H1 (cell line): ENCODE results near the gene MYLK. TPM values are rescaled to one million over a fixed set of nuclear protein-coding genes. Genes with fewer than 3 reads are reported as not detected.

ENCODE experiments used
- ASH2L ChIP-seq: fragments of 200-600, 300-600 bp; sonication (generic); IDR thresholded peaks from one replicate; pipeline ENCODE4 v1.7.1; 2017; ENCODE audit warnings: low read length
- BACH1 ChIP-seq: IDR thresholded peaks from 2 replicates; pipeline ENCODE4 v1.6.1; 2012; ENCODE audit warnings: low read length, improper control_type of control experiment
- polyA plus RNA-seq, 7 experiments: library from polyadenylated mRNA; depleted of rRNA in 3 of 7; stranded (reverse) in 5 of 7; unstranded in 2 of 7; fragments of >200 nt in 5 of 7; fragments of 200-250 nt in 2 of 7; gene quantifications; 1 replicate in 5 of 7; 2 replicates in 1 of 7; 4 replicates in 1 of 7; pipeline versions ENCODE4 v1.2.1 to v1.2.3, GENCODE V29; 2011 to 2013; ENCODE audit warnings: missing spikeins in 2 of 7, mixed read lengths in 2 of 7
- total RNA-seq: library from RNA; stranded (reverse); fragmentation: NEBNext Ultra II Directional; extraction: Animal tissue kit (Norgen Biotek cat#: 25700); gene quantifications from 2 replicates; pipeline ENCODE4 v1.2.1, GENCODE V29; 2021

Gene MYLK
- total and polyA plus RNA-seq, 2 of the 8 experiments (the other 6 are each of a cell fraction or from before 2014, with no cell fraction given) = 11.6 to 21.3 TPM

DNA sequence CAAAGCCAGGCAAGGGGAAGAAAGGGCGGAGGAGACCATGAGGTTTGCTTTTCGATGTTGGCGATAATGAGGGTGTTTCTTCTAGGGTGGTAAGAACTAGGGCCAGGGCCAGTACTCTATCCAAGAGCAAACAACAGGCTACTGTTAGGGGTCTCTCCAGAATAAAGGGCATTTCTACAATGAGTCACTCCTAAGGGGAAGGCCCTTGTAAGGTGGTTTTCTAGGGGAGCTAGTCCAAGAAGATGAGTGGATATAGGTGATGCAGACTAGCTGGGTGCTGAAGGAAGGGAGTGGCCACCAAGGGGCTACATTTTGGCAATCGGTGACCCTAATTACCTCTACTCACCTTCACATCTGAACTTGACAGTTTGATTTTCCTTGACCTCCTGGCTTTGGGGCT is 150.8 kb downstream of the MYLK start (continued):
- no peak for TF ChIP-seq ASH2L
- TF ChIP-seq BACH1 = no peak
